Calu3 (cell line): ENCODE results near the gene CDK4. TPM values are rescaled to one million over a fixed set of nuclear protein-coding genes. Genes with fewer than 3 reads are reported as not detected.

Experiments used
- BruUV-seq: library from RNA; stranded (reverse); fragments of 400-500 nt; replicated peaks from 2 replicates; lab custom pipeline; 2021; lab: Mats Ljungman, UMichigan
- CTCF ChIA-PET: fragments of 300-600 bp; sonication (Branson Sonifier 250); formaldehyde crosslinking; loops from one replicate; lab custom pipeline; 2022; ENCODE audit warnings: antibody characterized with exemption; lab: Charles Lee
- DNase-seq: peaks from one replicate; pipeline ENCODE4 v3.0.0; 2022
- H3K27ac Mint-ChIP-seq: one replicate; pipeline ENCODE4 v1.8.0; 2022; ENCODE audit warnings: mixed read lengths; ENCODE audit not compliant: unreplicated experiment
- H3K27me3 Mint-ChIP-seq: one replicate; pipeline ENCODE4 v1.8.0; 2022; ENCODE audit warnings: mixed read lengths; ENCODE audit not compliant: unreplicated experiment
- H3K36me3 Mint-ChIP-seq: one replicate; pipeline ENCODE4 v1.8.0; 2022; ENCODE audit warnings: mild to moderate bottlenecking, moderate library complexity, mixed read lengths; ENCODE audit not compliant: insufficient read depth, unreplicated experiment
- H3K4me1 Mint-ChIP-seq: one replicate; pipeline ENCODE4 v1.8.0; 2022; ENCODE audit warnings: mild to moderate bottlenecking, low read depth, mixed read lengths; ENCODE audit not compliant: unreplicated experiment
- H3K4me3 Mint-ChIP-seq: one replicate; pipeline ENCODE4 v1.8.0; 2022; ENCODE audit warnings: mild to moderate bottlenecking, low read depth, moderate library complexity, mixed read lengths; ENCODE audit not compliant: unreplicated experiment
- H3K9me3 Mint-ChIP-seq: one replicate; pipeline ENCODE4 v1.8.0; 2022; ENCODE audit warnings: low read depth, mixed read lengths; ENCODE audit not compliant: unreplicated experiment
- CTCF ChIP-seq: fragments of 200-600 bp; IDR thresholded peaks from one replicate; pipeline ENCODE4 v1.8.0; 2022; ENCODE audit warnings: antibody characterized with exemption; ENCODE audit not compliant: unreplicated experiment
- intact Hi-C: fragments of 100-400 bp; cut with micrococcal nuclease; formaldehyde crosslinking; loops from one replicate; pipeline ENCODE4 v1.10.0; 2022; ENCODE audit not compliant: unreplicated experiment
- total RNA-seq: library from RNA; stranded (reverse); gene quantifications from 2 replicates; pipeline ENCODE4 v1.2.3, GENCODE V29; 2022

The CDK4 gene
- total RNA-seq, 1 experiment from 2014 or later: 188 TPM

GRCh38 chr12:57769594-57769993 is 17.5 kb upstream of the CDK4 start:
- TF ChIP-seq CTCF: no peak
- intact Hi-C loops: no loop called here
- peaks cover 55% of the 10 kb centered on the region for H3K36me3 Mint-ChIP-seq
- H3K4me3 Mint-ChIP-seq: peak overlapping the region; percentile 2
- no TSS peak for BruUV-seq
- no peaks in the 10 kb centered on the region for H3K9me3 Mint-ChIP-seq
- CTCF ChIA-PET: no interaction called here
- DNase-seq: no peak
- no peak overlapping the region for H3K27ac Mint-ChIP-seq
- peaks cover 28% of the 10 kb centered on the region for H3K4me1 Mint-ChIP-seq
- peaks cover 26% of the 10 kb centered on the region for H3K27me3 Mint-ChIP-seq

GRCh38 chr12:57767876-57768275 is 15.8 kb upstream of the CDK4 start:
- H3K27ac Mint-ChIP-seq: no peak overlapping the region
- H3K36me3 Mint-ChIP-seq: peaks cover 50% of the 10 kb centered on the region
- no peak for TF ChIP-seq CTCF
- intact Hi-C loops: no loop called here
- peaks cover 44% of the 10 kb centered on the region for H3K27me3 Mint-ChIP-seq
- CTCF ChIA-PET: no interaction called here
- no TSS peak for BruUV-seq
- peaks cover 31% of the 10 kb centered on the region for H3K4me1 Mint-ChIP-seq
- no peak for DNase-seq
- no peak overlapping the region for H3K4me3 Mint-ChIP-seq
- H3K9me3 Mint-ChIP-seq: no peaks in the 10 kb centered on the region

- Mint-ChIP-seq H3K4me3 (no peak overlapping the region), H3K36me3 (peaks cover 44% of the 10 kb centered on the region), H3K9me3 (no peaks in the 10 kb centered on the region), H3K4me1 (peaks cover 31% of the 10 kb centered on the region), H3K27me3 (peaks cover 45% of the 10 kb centered on the region), H3K27ac (peak overlapping the region; percentile 18)
- BruUV-seq: no TSS peak
- no peak for TF ChIP-seq CTCF
- CTCF ChIA-PET: interaction anchor here (1.7 kb wide), 1 partner anchor 11 kb away, joined by 9 read pairs; no protein-coding TSS in a partner anchor
- no peak for DNase-seq
- intact Hi-C loops: no loop called here
Measured at GRCh38 chr12:57767305-57767698, 15.2 kb upstream of the CDK4 start.

GRCh38 chr12:57766464-57767304 is 14.6 kb upstream of the CDK4 start, which contains the start of gene CYP27B1:
Gene CYP27B1 (minus strand): TSS chr12:57767078. CDS start chr12:57767041, 37 bp downstream.
- peaks cover 44% of the 10 kb centered on the region for H3K36me3 Mint-ChIP-seq
- CTCF ChIA-PET: interaction anchor here (1.7 kb wide), 1 partner anchor 10 kb away, joined by 9 read pairs; no protein-coding TSS in a partner anchor
- peak; percentile 24 for DNase-seq
- H3K9me3 Mint-ChIP-seq: no peaks in the 10 kb centered on the region
- H3K27ac Mint-ChIP-seq: peak within 1 kb of the TSS; percentile 18
- intact Hi-C loops: no loop called here
- no peak for TF ChIP-seq CTCF
- peaks cover 31% of the 10 kb centered on the region for H3K4me1 Mint-ChIP-seq
- peak within 1 kb of the TSS; percentile 81 for H3K4me3 Mint-ChIP-seq
- no TSS peak for BruUV-seq
- H3K27me3 Mint-ChIP-seq: peaks cover 45% of the 10 kb centered on the region
